AG09319 (cell line): ENCODE measurements around the gene PGM2.

Experiments
- DNase-seq: peaks from one replicate; pipeline ENCODE4 v3.0.0-alpha.2; 2010; ENCODE audit warnings: low read depth; ENCODE audit errors: extremely low read depth
- CTCF ChIP-seq: IDR thresholded peaks from 2 replicates; pipeline ENCODE4 v1.5.1; 2011; ENCODE audit warnings: low read depth, mild to moderate bottlenecking, inconsistent platforms, low read length, moderate library complexity

PGM2 gene

GRCh38 chr4:37793562-37793961 is 32.9 kb upstream of the PGM2 start:
- DNase-seq: no peak

GRCh38 chr4:37794056-37794455 is 32.4 kb upstream of the PGM2 start:
- no peak for TF ChIP-seq CTCF

More at GRCh38 chr4:37793562-37793961, 32.9 kb upstream of the PGM2 start:
- TF ChIP-seq CTCF: peak; percentile 58

GRCh38 chr4:37795581-37796195 is 30.8 kb upstream of the PGM2 start:
- TF ChIP-seq CTCF: no peak
- DNase-seq: no peak

More at GRCh38 chr4:37794056-37794455, 32.4 kb upstream of the PGM2 start:
- DNase-seq: no peak

GRCh38 chr4:37797374-37797773 is 29.1 kb upstream of the PGM2 start:
- no peak for TF ChIP-seq CTCF
- no peak for DNase-seq

- TF ChIP-seq CTCF: no peak
- DNase-seq: no peak
These were observed 28.6 kb upstream of the PGM2 start for GRCh38 chr4:37797923-37798322.

GRCh38 chr4:37798616-37799015 is 27.9 kb upstream of the PGM2 start:
- DNase-seq: no peak
- no peak for TF ChIP-seq CTCF

GRCh38 chr4:37799941-37800554 is 26.4 kb upstream of the PGM2 start:
- TF ChIP-seq CTCF: no peak
- DNase-seq: no peak
